ENCODE data around the gene DRAM1. TPM values are rescaled to one million over a fixed set of nuclear protein-coding genes. Genes with fewer than 3 reads are reported as not detected.

DRAM1 gene
- total and polyA plus RNA-seq, 2 of the 4 experiments (the other 2 are of a cell fraction) = 20.0 to 27.2 TPM

DNA sequence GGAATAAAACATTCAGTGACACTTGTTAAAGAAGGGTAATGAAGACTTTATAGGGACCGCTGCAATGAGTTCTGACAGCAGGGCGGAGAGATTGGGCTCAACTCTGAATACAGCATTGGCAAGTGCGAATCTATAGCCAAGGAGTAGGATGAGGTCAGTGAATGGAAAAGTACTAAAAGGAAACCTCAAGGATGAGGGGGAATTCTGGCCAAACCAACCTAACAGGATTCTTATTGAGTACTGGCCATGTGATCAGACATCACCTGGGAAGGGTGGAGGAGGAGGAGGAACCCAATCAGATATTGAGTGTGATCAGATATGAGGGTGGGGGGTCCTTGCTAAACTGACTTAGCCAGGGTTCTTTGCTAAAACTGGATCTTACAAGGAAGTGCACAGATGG is 31.0 kb downstream of the DRAM1 start:
- H4K20me1 ChIP-seq (ENCODE audit: insufficient read depth, low read length) = no peaks in the 10 kb centered on the region
- H2BK20ac ChIP-seq (ENCODE audit: low read depth, low read length) = no peak overlapping the region
- ChIA-PET CTCF (no interaction called here), POLR2A (ENCODE audit: unreplicated experiment) (no interaction called here)
- WGBS, 2 experiments (ENCODE audit: extremely low coverage in 2 of 2, insufficient read length in 1 of 2) = 100% methylated on average over 2 of the region's 3 CpGs; no CpG with 5 or more reads in 1 of the 2 experiments
- H3K9ac ChIP-seq (ENCODE audit: low read depth, low read length) = no peak overlapping the region
- intact Hi-C loops (cut with micrococcal nuclease) (no loop called here), in situ Hi-C loops (cut with MboI; ENCODE audit: low sequenced_read_pairs) (no loop called here), dilution Hi-C loops (cut with HindIII; ENCODE audit: low sequenced_read_pairs, unreplicated experiment) (no loop called here)
- H3K27me3 ChIP-seq (ENCODE audit: control insufficient read depth, insufficient read depth, low read length) = no peaks in the 10 kb centered on the region
- no peak overlapping the region for H2BK5ac ChIP-seq (ENCODE audit: low read depth, low read length, poor library complexity, severe bottlenecking)
- ATAC-seq (ENCODE audit: low read depth) (no peak), DNase-seq (no peak)
- no peak overlapping the region for H2BK120ac ChIP-seq (ENCODE audit: low read depth, low read length)
- BruUV-seq (replicated peaks) = no TSS peak
- no peak overlapping the region for H3K23ac ChIP-seq (ENCODE audit: low read depth, low read length)
- H4K91ac ChIP-seq (ENCODE audit: insufficient read depth, low read depth, low read length) = no peak overlapping the region
- peaks cover 33% of the 10 kb centered on the region for H3K36me3 ChIP-seq (ENCODE audit: control insufficient read depth, insufficient read depth, low read length)
- H3K4me3 ChIP-seq (ENCODE audit: insufficient read depth, low read depth, low read length) = no peak overlapping the region
- H3K14ac ChIP-seq (replicated peaks; ENCODE audit: low read depth, low read length) = no peak overlapping the region; the same call in 1 of the 2 replicates
- H2AK5ac ChIP-seq (ENCODE audit: low read depth, low read length) = no peak overlapping the region
- peaks cover 16 to 38% of the 10 kb centered on the region in 2 experiments for H3K79me1 ChIP-seq (ENCODE audit: low read depth in 1 of 2, low read length in 2 of 2)
- no peaks in the 10 kb centered on the region for H3K4me1 ChIP-seq (ENCODE audit: control insufficient read depth, insufficient read depth, low read length)
- H3K9me3 ChIP-seq (ENCODE audit: control insufficient read depth, insufficient read depth, low read length) = no peaks in the 10 kb centered on the region
- H2AFZ ChIP-seq (replicated peaks; ENCODE audit: low read length, poor library complexity) = no peak overlapping the region
- H3K27ac ChIP-seq (ENCODE audit: insufficient read depth, low read length) = no peak overlapping the region
- H3K18ac ChIP-seq (ENCODE audit: low read depth, low read length) = no peak overlapping the region
- no peak overlapping the region for H4K8ac ChIP-seq (ENCODE audit: low read depth in 2 of 2, low read length in 2 of 2)
- H2AK9ac ChIP-seq (replicated peaks; ENCODE audit: low read depth, low read length, poor library complexity) = no peak overlapping the region
- H3K9me1 ChIP-seq (ENCODE audit: insufficient read depth, low read length) = peaks cover 6% of the 10 kb centered on the region; the same call in 1 of the 2 replicates
- no peak overlapping the region for H2BK15ac ChIP-seq (ENCODE audit: low read depth, low read length)
- no peak overlapping the region for H3K4me2 ChIP-seq (ENCODE audit: low read depth, low read length)
- TF ChIP-seq MAZ (IDR thresholded peaks at IDR 0.05; ENCODE audit: borderline replicate concordance, low read depth, low read length) (no peak), FOS (IDR thresholded peaks at IDR 0.05; ENCODE audit: low read depth, low read length) (no peak), RAD21 (IDR thresholded peaks at IDR 0.05; ENCODE audit: low read length) (no peak)
- TF ChIP-seq, protein P1, sequence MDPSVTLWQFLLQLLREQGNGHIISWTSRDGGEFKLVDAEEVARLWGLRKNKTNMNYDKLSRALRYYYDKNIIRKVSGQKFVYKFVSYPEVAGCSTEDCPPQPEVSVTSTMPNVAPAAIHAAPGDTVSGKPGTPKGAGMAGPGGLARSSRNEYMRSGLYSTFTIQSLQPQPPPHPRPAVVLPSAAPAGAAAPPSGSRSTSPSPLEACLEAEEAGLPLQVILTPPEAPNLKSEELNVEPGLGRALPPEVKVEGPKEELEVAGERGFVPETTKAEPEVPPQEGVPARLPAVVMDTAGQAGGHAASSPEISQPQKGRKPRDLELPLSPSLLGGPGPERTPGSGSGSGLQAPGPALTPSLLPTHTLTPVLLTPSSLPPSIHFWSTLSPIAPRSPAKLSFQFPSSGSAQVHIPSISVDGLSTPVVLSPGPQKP (IDR thresholded peaks at IDR 0.05; ENCODE audit: borderline replicate concordance, low read depth, low read length) = no peak
- H3K4ac ChIP-seq (ENCODE audit: low read depth, low read length) = no peak overlapping the region
- no peak overlapping the region for H3K56ac ChIP-seq (ENCODE audit: extremely low read depth, insufficient read depth, low read length)
- peak overlapping the region; percentile 28; the same call in 1 of the 2 replicates for H4K5ac ChIP-seq (ENCODE audit: low read depth, low read length)

Data from IMR-90 (cell line).